ENCODE results near the gene GEMIN2.
"Not testable (repeated sequence)": the region's sequence is repeated elsewhere in the genome, so short reads cannot be mapped to it uniquely, and the experiment has no call there.

The GEMIN2 gene

GRCh38 chr14:39179042-39179441 is 64.9 kb downstream of the GEMIN2 start:
- Mint-ChIP-seq H3K9me3 (no peaks in the 10 kb centered on the region), H3K27ac (peak overlapping the region; percentile 70), H3K4me3 (peak overlapping the region; percentile 55), H3K27me3 (no peaks in the 10 kb centered on the region), H3K36me3 (ENCODE audit: low read depth) (peaks cover 34% of the 10 kb centered on the region), H3K4me1 (ENCODE audit: low read depth) (peaks cover 47% of the 10 kb centered on the region)

- H3K36me3 Mint-ChIP-seq (ENCODE audit: low read depth), result peaks cover 39% of the 10 kb centered on the region
Measured at GRCh38 chr14:39180553-39180952, 66.4 kb downstream of the GEMIN2 start.

GRCh38 chr14:39181026-39181692 is 67.0 kb downstream of the GEMIN2 start:
- H3K9me3 Mint-ChIP-seq, result no peaks in the 10 kb centered on the region
- H3K4me3 Mint-ChIP-seq, result no peak overlapping the region
- H3K27ac Mint-ChIP-seq, result no peak overlapping the region
- peaks cover 36% of the 10 kb centered on the region for H3K4me1 Mint-ChIP-seq (ENCODE audit: low read depth)
- no peaks in the 10 kb centered on the region for H3K27me3 Mint-ChIP-seq
- peaks cover 33% of the 10 kb centered on the region for H3K36me3 Mint-ChIP-seq (ENCODE audit: low read depth)

More at GRCh38 chr14:39180553-39180952, 66.4 kb downstream of the GEMIN2 start:
- Mint-ChIP-seq H3K9me3 (no peaks in the 10 kb centered on the region), H3K27me3 (no peaks in the 10 kb centered on the region), H3K4me3 (no peak overlapping the region), H3K4me1 (ENCODE audit: low read depth) (peaks cover 39% of the 10 kb centered on the region), H3K27ac (no peak overlapping the region)

GRCh38 chr14:39181693-39182047 is 67.5 kb downstream of the GEMIN2 start:
- H3K4me1 Mint-ChIP-seq (ENCODE audit: low read depth), result peaks cover 34% of the 10 kb centered on the region
- no peak overlapping the region for H3K4me3 Mint-ChIP-seq
- no peaks in the 10 kb centered on the region for H3K27me3 Mint-ChIP-seq
- no peaks in the 10 kb centered on the region for H3K9me3 Mint-ChIP-seq
- peaks cover 32% of the 10 kb centered on the region for H3K36me3 Mint-ChIP-seq (ENCODE audit: low read depth)
- no peak overlapping the region for H3K27ac Mint-ChIP-seq

- Mint-ChIP-seq H3K27me3 (no peaks in the 10 kb centered on the region), H3K9me3 (no peaks in the 10 kb centered on the region), H3K4me1 (ENCODE audit: low read depth) (peaks cover 28% of the 10 kb centered on the region), H3K4me3 (no peak overlapping the region), H3K27ac (peak overlapping the region; percentile 49), H3K36me3 (ENCODE audit: low read depth) (peaks cover 24% of the 10 kb centered on the region)
Measured at GRCh38 chr14:39182770-39183684, 68.9 kb downstream of the GEMIN2 start.

GRCh38 chr14:39183685-39184003 is 69.5 kb downstream of the GEMIN2 start:
- H3K27me3 Mint-ChIP-seq, H3K27ac Mint-ChIP-seq, H3K4me3 Mint-ChIP-seq, H3K9me3 Mint-ChIP-seq: not testable (repeated sequence)
- peaks cover 25% of the 10 kb centered on the region for H3K36me3 Mint-ChIP-seq (ENCODE audit: low read depth)
- H3K4me1 Mint-ChIP-seq (ENCODE audit: low read depth), result peaks cover 29% of the 10 kb centered on the region

GRCh38 chr14:39184628-39185255 is 70.6 kb downstream of the GEMIN2 start:
- H3K27me3 Mint-ChIP-seq, result no peaks in the 10 kb centered on the region
- no peaks in the 10 kb centered on the region for H3K9me3 Mint-ChIP-seq
- peaks cover 25% of the 10 kb centered on the region for H3K36me3 Mint-ChIP-seq (ENCODE audit: low read depth)
- H3K27ac Mint-ChIP-seq, result peak overlapping the region; percentile 49
- no peak overlapping the region for H3K4me3 Mint-ChIP-seq
- peaks cover 20% of the 10 kb centered on the region for H3K4me1 Mint-ChIP-seq (ENCODE audit: low read depth)

GRCh38 chr14:39185256-39186049 is 71.3 kb downstream of the GEMIN2 start:
- Mint-ChIP-seq H3K36me3 (ENCODE audit: low read depth) (peaks cover 27% of the 10 kb centered on the region), H3K4me1 (ENCODE audit: low read depth) (peaks cover 20% of the 10 kb centered on the region), H3K9me3 (no peaks in the 10 kb centered on the region), H3K4me3 (no peak overlapping the region), H3K27ac (no peak overlapping the region), H3K27me3 (no peaks in the 10 kb centered on the region)

All from stimulated activated naive CD8-positive, alpha-beta T cell treated with anti-CD3 and anti-CD28 coated beads, Interleukin-15, Interleukin-2, amounts not matched to agents 100 ng/mL and 50 ng/mL, for 24 hours (primary cell).